Hematopoietic multipotent progenitor cell treated with erythropoietin and hydrocortisone succinate and interleukin-3 and kit ligand, for 6 days (in vitro differentiated cells): ENCODE measurements around the gene CPNE7.
"Not testable (repeated sequence)": the region's sequence is repeated elsewhere in the genome, so short reads cannot be mapped to it uniquely, and the experiment has no call there.

Source experiments
- DNase-seq: peaks from one replicate; pipeline ENCODE4 v3.0.0-alpha.2; 2015

Gene CPNE7

GRCh38 chr16:89569506-89570341 lies 5.8 kb upstream of the CPNE7 start:
- DNase-seq, result no peak

GRCh38 chr16:89570342-89570923 lies 5.1 kb upstream of the CPNE7 start:
- no peak for DNase-seq

GRCh38 chr16:89570983-89571598 lies 4.5 kb upstream of the CPNE7 start:
- DNase-seq, result not testable (repeated sequence)

GRCh38 chr16:89571636-89572035 lies 3.9 kb upstream of the CPNE7 start:
- no peak for DNase-seq

DNA sequence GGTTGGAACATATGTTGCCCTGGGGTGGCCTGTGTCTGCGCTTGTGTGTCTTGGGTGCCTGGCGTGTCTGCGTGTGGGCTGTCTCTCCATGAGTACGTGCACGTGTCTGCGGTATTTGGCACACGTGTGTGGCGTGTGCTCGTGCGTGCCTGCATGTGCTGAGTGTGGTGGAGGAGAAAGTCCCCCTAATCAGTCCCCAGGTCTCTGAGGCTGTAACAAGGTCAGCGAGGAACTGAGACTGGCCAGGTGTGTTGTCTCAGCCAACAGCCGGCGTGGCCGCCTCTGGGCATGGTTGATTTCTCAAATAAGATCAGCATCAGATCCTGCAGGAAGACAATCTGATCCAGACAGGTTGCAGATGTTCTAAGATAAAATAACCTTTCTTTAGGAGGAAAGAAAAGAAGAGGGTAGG lies 3.5 kb upstream of the CPNE7 start:
- no peak for DNase-seq

DNA sequence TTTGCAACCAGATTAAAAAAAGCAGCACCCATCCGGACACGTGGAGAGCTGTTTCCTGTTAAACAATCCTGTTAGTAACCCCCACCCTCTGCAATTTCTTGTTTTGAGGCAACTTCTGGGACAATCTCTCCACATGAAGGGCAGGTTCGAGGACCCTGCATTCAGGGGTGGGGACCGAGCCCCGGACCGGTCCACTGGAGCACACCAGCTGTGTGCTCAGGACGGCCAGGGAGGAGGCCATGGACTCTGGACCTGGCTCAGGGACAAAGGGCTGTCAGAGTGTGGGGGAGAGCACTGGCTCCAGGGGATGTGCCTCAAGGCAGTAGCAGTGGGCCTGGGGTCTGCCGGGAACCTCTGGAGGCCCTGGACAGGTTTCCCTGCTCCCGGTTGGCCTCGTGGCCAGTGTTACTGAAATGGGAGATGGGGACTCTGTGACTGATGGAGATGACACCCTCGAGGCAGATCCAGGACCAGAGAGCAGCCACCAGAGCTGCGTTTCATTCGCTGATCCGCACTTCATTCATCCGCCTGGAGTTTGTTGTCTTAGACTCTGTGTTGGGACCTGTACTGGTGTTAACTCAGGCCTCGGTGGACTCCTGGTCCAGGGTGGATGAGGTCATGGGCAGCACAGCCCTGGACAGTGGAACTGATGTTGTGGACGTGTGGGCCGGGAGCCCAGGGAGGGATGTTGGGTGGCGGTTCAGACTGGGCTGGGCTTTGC lies 2.9 kb upstream of the CPNE7 start:
- no peak for DNase-seq

DNA sequence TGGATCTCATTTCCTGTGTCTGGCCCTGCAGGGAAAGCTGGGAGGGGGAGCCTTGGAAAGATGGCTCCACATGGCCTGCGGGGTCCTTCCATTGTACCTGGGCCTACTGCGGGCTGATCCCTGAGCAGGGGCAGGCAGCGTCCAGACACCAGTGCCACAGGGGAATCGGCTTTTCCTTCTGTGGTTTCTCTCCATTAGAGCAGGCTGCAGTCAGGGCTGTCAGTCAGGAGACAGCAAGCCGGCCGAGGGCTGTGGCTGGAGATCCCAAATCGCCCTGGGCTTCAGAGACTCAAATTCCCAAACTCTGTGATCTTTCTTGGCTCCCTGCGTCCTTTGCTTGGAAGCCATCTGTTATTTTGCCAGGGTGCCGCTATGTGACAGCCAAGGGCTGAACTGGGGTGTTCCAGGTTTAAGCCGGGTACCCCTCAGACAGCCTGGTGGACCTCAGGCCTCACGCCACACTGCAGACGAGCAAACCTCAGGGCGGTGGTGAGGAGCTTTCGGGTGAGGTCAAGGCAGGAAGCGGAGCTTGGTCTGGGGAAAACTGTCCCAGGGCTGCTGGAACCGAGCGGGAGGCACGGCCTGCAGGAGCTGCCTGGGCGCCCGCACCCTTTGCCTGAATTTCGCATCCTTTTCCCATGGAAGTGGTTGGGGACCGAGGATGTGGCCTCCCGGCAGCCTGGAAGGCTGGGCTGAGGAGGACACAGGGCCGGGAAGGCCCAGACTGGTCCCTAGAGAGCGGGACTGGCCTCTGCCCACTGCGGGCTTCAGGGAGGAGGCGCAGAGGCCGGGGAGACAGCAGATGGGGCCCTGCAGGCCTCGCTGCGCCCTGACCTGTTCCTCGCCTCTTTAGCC lies 1.5 kb upstream of the CPNE7 start:
- DNase-seq, result no peak

DNA sequence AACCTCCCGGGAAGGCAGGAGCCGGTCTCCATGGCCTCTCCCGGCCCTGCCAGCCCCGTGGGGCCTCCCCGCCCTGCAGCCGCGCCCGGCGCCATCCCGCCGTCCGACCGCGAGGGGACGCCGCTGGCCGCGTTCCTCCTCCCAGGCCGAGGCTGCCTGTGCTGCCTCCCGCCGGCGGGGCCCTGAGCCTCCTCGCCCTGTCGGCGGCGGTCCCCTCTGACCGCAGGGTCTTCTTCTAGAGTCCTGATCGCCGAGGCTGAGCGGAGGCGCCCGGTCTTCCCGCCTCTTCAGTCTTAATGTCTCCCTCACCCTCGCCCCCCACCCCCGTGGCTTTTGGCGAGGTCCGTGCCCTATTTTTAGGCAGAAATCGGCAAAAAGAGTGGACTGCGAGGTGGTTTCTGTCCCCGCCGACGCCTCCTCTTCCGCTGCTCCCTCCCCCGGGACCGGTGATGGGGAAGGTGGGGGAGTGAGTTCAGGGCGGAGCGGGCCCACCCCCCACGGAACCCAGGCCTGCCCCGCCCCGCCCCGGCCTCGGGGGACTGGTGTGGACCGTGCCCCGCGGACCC lies 794 bp upstream of the CPNE7 start:
- peak; percentile 79 for DNase-seq

DNA sequence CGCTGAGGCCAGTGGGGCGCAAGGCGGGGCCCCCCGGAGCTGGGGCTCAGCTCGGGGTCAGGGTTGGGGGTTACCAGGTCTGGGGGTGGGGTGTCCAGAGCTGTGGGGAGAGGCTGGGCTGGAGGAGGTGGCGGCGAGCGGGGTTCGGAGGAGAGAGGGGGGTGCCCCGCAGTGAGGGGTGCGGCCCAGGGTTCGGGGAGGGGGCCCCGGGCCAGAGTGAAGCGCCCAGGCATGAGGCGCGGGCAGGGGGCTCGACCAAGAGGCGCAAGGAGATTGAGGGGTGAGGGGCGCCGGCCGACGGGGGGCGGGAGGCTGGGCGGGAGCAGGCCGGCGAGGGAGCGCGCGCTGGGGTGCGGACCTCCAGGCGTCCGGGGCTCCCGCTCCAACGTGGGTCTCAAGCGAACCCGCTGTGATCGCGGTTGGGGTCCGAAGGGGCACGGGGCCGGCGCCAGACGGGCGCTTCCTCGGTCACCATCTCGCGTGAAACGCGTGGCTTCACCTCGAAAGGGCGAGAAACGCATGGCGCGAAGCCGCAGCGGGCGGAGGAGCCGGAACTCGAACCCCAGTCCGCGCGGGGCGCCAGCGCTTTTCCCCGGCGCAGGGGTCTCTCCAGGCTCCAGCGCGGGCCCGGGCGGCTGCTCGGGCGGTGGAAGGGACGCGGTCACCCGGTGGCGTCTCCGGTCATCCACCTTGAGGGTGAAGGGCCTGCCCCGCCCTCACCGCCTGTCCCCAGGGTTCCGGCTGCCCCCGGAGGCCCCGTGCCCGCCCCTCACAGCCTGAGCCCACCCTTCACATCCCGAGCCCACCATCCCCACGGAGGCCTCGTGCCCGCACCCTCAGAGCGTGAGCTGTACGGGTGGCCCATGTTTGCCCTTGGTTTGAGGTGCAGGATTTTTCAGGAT lies 846 bp downstream of the CPNE7 start:
- no peak for DNase-seq

DNA sequence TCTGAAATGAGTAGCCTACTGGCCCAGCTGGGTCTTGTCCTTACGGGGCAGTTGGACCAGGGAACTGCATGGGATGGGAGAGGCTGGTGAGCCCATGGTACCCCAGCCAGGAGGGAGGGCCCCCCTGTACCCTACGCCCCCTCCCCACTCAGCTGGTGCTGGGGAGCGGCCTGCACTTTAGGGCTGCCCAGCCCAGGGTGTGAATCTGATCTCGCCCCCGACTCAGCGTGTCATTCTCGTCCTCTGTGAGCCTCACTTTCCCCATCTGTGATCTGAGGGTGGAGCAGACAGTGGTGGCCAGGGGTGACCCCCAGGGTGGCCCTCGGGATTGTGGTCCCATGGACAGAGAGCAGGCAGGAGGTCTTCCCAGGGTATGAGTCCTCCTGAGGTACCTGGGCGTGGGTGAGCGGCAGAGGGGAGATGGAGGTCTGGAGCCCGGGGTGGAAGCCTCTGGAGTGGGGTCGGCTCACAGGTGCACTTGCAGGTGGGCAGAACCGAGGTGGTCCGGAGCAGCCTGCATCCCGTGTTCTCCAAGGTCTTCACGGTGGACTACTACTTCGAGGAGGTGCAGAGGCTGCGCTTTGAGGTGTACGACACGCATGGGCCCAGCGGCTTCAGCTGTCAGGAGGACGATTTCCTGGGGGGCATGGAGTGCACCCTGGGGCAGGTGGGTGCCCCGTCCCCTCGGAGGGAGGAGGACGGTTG lies 1.6 kb downstream of the CPNE7 start:
- no peak for DNase-seq

DNA sequence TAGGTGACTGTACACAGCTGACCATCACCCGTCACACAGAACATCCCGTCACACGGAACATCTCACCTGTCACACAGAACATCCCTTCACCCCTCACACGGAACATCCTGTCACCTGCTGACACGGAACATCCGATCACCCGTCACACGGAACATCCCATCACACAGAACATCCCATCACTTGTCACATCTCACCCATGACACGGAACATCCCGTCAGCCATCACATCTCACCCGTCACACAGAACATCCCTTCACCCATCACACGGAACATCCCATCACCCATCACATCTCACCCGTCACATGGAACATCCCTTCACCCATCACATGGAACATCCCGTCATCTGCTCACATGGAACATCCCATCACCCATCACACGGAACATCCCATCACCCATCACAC lies 3.8 kb downstream of the CPNE7 start:
- no peak for DNase-seq

- no peak for DNase-seq
Observed at GRCh38 chr16:89581045-89581695, 5.6 kb downstream of the CPNE7 start.

GRCh38 chr16:89581861-89582563 lies 6.5 kb downstream of the CPNE7 start:
- no peak for DNase-seq

- DNase-seq, result no peak
Observed at GRCh38 chr16:89582614-89583196, 7.1 kb downstream of the CPNE7 start.

- no peak for DNase-seq
Observed at GRCh38 chr16:89583197-89583894, 7.8 kb downstream of the CPNE7 start.

GRCh38 chr16:89583895-89584644 lies 8.5 kb downstream of the CPNE7 start:
- no peak for DNase-seq
